Cortex of kidney (tissue), 1 donor: ENCODE data around the gene UBE2G2.

Experiments
- DNase-seq: peaks from one replicate; lab custom pipeline; 2025; lab: John Stamatoyannopoulos, UW

UBE2G2 gene

GRCh38 chr21:44749759-44750674, 51.6 kb downstream of the UBE2G2 start:
- DNase-seq: no peak

- DNase-seq: no peak
Measured at GRCh38 chr21:44749116-44749758, 52.4 kb downstream of the UBE2G2 start.

GRCh38 chr21:44748621-44749020, 53.0 kb downstream of the UBE2G2 start:
- DNase-seq: no peak

- DNase-seq: no peak
Measured at GRCh38 chr21:44742418-44743153, 59.0 kb downstream of the UBE2G2 start.

- DNase-seq: no peak
Measured at GRCh38 chr21:44741921-44742320, 59.7 kb downstream of the UBE2G2 start.

- DNase-seq: no peak
Measured at GRCh38 chr21:44740742-44741141, 60.9 kb downstream of the UBE2G2 start.

GRCh38 chr21:44739316-44739715, 62.3 kb downstream of the UBE2G2 start:
- DNase-seq: no peak

GRCh38 chr21:44738621-44739020, 63.0 kb downstream of the UBE2G2 start:
- no peak for DNase-seq

GRCh38 chr21:44737706-44738354, 63.8 kb downstream of the UBE2G2 start:
- no peak for DNase-seq

- no peak for DNase-seq
Measured at GRCh38 chr21:44736291-44737004, 65.2 kb downstream of the UBE2G2 start.

GRCh38 chr21:44735821-44736220, 65.8 kb downstream of the UBE2G2 start:
- no peak for DNase-seq

- DNase-seq: no peak
Measured at GRCh38 chr21:44734841-44735240, 66.8 kb downstream of the UBE2G2 start.

- no peak for DNase-seq
Measured at GRCh38 chr21:44734026-44734745, 67.4 kb downstream of the UBE2G2 start.

- DNase-seq: no peak
Measured at GRCh38 chr21:44732956-44733355, 68.7 kb downstream of the UBE2G2 start.

- no peak for DNase-seq
Measured at GRCh38 chr21:44732263-44732662, 69.4 kb downstream of the UBE2G2 start.

GRCh38 chr21:44730951-44731579, 70.6 kb downstream of the UBE2G2 start:
- DNase-seq: no peak

- no peak for DNase-seq
Measured at GRCh38 chr21:44730028-44730395, 71.6 kb downstream of the UBE2G2 start.

- no peak for DNase-seq
Measured at GRCh38 chr21:44729336-44730027, 72.1 kb downstream of the UBE2G2 start.

GRCh38 chr21:44728716-44729115, 72.9 kb downstream of the UBE2G2 start:
- DNase-seq: no peak

- no peak for DNase-seq
Measured at GRCh38 chr21:44727757-44728156, 73.9 kb downstream of the UBE2G2 start.
